HG02885 (cell line): ENCODE results near the gene NFATC3.

ENCODE experiments used
- ATAC-seq: cut with Tn5 transposase; IDR thresholded peaks from one replicate; pipeline ENCODE4 v1.9.1; 2021; ENCODE audit warnings: mild to moderate bottlenecking; ENCODE audit not compliant: unreplicated experiment, poor library complexity

NFATC3 gene

GRCh38 chr16:68072038-68072695 is 13.0 kb upstream of the NFATC3 start:
- ATAC-seq, result no peak

DNA sequence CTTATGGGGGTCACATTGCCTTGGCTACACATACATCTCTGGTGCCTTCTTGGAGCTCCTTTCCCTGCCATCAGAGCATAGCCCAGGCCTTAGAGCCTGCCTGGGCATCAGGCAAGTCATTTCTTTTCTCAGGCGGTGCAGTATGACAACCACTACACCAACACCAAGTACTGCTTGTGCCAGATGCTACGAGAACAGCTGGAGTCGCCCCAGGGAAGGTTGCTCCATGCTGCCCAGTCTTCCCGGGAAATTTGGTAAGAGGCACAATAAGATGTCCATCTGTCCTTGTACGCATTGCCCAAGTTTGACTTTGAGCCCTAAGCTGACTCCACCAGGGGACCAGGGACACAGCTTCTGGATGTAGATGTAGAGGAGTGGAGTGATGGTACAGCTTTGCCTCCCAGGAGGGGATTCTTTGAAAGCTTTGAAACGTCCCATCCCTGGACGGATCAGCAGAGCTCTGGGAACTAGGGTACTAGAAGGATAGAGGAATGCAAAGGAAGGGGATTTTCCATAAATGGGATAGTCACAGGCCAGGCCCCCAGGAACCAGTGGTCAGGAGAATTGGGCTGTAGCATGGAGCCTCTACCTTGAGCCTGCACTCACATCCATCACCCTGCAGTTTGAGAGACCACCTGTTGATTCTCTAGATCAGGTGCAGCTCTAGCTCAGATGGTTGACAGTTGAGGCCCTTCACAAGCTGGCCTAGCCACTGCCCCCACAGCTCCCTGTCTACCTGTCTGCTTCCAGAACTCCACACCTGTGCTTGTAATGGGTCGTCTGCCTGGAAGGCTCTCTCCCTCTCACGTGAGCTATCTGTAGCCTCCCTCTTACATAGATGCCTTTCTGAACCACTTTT is 11.0 kb upstream of the NFATC3 start:
- ATAC-seq, result no peak

DNA sequence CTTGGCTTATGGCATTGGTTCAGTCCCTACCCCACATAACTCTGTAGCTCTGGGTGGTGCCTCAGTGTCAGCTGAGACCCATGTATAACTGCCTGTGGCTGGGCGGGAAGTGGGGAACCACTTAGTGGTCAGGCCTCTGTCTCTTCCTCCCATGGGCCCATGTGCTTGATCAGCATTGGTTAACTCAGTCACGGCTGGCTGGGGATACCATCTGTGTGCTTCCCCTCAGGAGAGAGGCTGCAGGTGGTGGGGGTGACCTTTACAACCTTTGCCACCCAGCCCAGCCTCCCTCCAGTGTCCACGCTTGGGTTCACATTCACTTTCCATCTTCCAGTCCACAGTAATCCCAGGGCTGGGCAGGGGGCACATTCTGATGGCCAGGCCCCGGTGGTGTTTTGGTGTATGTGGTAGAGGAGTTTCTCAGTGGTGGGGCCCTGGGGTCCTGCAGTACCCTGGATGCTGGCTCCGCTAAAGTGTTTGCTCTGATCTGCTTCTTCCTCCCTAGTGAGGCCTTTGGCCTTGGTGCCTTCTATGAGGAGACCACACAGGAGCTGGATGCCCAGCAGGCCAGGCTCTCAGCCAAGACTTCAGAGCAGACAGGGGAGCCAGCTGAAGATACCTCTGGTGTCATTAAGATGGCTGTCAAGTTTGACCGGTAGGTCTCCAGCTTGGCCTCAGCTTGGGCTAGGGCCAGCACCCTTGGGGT is 10.2 kb upstream of the NFATC3 start:
- ATAC-seq, result peak; percentile 86

DNA sequence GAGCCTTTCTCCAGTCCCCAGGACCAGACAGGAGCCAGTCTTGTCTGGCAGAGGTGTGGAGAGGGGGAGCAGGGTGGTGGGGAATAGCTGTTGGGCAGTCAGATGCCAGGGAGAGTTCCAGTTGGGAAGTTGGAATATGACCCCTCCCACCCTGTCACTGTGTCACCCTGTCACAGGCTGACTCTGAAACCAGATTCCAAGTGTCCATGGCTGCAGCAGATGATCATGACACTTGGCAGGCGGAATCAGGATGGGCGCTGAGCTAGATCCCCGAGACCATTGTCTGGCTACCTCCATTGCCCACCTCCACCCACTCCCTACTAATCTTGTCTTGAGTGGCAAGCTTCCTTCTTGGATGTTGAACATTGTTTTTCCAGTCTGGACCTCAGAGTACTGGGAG is 9.2 kb upstream of the NFATC3 start:
- ATAC-seq, result no peak

- ATAC-seq, result no peak
These were observed 8.6 kb upstream of the NFATC3 start for GRCh38 chr16:68076560-68076959.

DNA sequence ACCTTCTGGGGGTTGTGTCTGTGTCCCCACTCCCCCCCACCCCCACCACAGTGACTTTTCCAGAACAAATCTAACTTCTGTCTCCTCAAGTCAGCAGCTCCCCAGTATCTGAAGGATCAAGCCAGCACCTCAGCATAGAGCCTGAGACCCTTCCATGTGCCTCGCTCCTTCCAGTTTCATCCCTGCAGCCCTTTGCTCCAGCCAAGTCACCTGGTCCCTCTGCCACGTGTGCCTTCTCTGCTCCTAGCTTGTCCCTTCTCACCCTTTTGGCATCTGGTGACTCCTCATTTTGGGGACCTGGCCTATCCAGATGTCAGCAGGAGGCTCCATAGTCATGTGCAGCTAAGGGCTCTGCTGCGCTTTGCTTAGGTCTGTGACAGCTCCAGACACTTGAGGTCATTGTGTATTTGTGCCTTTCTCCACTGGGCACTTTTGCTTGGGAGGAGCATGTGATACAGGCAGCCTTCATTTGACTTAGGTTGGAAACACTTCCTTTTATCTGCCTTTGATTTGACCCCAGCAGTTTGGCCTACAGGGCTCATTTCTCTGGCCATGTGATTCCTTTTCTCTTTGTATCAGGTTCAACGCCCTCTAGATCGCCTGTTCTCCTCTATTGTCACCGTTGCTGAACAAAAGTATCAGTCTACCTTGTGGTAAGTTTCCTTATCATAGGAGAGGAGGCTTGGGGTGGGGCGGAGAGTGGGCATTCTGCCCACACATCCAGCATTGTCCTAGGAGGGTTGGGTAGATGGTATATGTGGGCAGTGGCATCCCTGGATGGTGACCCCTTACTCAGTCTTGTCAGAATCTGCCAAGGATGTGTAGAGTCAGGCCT is 7.1 kb upstream of the NFATC3 start:
- ATAC-seq, result no peak

DNA sequence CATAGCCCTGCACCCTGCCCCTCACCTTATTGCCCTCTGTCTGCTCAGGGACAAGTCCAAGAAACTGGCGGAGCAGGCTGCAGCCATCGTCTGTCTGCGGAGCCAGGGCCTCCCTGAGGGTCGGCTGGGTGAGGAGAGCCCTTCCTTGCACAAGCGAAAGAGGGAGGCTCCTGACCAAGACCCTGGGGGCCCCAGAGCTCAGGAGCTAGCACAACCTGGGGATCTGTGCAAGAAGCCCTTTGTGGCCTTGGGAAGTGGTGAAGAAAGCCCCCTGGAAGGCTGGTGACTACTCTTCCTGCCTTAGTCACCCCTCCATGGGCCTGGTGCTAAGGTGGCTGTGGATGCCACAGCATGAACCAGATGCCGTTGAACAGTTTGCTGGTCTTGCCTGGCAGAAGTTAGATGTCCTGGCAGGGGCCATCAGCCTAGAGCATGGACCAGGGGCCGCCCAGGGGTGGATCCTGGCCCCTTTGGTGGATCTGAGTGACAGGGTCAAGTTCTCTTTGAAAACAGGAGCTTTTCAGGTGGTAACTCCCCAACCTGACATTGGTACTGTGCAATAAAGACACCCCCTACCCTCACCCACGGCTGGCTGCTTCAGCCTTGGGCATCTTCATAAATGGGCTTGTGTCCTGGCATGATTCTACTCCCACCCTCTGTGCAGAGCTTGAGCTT is 6.3 kb upstream of the NFATC3 start:
- no peak for ATAC-seq

DNA sequence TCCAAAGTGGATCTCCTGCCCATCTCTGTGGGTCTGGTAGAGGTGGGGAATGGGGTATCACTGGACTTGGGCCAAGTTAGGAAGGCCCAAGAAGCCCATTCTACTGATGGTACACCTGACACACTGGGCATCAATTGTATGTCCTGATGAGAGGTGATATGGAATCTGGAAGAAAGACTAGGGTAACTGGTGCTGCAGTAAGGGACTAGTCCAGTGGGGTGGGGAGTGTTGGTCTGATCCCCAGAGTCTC is 5.9 kb upstream of the NFATC3 start:
- no peak for ATAC-seq

GRCh38 chr16:68079626-68080344 is 5.4 kb upstream of the NFATC3 start:
- no peak for ATAC-seq

GRCh38 chr16:68081861-68082628 is 3.1 kb upstream of the NFATC3 start:
- ATAC-seq, result no peak

DNA sequence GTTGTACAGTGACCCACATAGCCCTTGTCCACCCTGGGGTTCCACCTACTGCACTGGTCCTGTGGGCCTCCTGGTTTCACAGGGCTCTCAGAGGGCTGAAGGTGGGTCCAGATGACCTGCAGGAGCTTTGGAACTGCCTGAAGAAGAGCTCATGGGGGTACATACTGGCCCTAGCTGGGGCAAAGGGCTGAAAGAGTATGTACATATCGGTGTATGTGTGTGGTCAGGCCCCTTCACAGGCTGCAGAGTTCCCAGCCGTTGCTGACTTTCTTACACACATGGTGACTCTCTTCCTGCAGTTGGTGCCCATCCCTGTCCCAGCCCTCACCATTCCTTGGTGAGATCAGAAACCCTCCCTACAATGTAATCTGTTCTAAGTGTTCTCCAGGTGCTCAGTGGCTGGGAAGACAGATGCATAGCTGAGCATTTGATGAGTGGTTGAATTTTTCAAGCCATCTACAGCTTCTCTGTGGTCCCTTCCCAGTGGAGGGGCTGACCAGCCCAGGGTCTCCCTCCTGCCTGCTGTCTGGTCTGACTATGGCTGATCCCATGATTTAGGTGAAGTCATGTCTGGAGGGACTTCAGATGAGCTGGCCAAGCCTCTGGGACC is 2.4 kb upstream of the NFATC3 start:
- ATAC-seq, result no peak

DNA sequence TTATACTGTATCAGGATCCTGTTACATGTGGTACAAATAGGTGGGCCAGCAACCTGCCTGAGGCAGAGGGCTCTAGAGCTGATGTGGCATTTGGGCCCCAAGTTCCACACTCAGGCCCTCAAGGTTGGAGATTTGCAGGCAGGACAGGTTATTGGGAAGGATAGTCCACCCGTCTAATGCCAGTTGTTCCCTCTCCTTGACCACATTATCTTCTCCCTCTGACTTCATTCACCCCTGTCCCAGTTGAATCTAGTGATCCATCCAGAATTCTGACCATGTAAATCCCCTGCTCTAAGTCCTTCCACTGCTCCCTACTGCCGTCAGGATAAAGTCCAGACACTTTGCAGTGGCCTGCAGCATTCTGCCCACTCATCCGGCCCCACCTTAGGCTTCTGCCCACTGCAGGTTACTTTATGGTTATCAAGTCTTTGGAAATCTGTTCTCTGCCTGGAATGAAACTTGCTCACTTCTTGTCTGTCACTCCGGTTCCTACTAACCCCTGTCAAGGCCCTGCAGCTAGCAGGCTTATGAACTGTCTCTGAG is 1.9 kb upstream of the NFATC3 start:
- no peak for ATAC-seq

GRCh38 chr16:68083861-68084503 is 1.2 kb upstream of the NFATC3 start:
- no peak for ATAC-seq

DNA sequence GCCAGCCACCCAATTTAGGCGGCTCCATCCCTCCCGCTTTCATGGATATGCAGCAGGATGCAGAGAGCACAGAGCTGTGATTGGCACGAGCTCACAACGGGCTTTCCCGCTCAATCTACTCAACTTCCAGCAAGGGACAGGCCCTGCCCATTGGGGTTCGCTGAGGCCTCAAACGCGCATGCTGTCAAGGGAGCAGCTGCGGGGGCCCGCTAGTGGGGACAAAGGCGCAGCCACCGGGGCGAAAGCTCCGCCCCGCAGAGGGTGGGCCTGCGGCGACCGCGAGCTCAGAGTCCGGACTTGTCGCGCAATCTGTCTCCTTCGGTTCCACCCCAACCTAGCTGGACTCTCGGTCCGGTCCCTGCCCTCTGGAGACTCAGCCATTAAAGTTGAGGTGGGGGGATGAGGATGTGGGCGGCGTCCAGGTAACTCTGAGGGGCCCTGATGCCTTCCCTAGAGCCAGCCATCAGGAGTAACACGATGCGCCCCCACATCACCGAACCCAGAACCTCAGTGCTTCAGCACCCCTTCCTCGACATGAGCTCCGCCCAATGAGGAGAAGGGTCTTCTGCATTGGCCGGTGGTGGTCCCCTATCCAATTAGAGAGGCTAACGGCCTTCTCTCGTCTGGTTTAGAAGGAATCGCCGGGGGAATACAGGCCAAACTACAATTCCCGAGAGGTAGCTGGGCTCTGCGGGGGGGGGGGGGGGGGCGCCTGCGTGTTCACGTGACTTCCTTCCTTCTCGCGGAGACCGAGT is 489 bp upstream of the NFATC3 start:
- ATAC-seq, result peak; percentile 59

DNA sequence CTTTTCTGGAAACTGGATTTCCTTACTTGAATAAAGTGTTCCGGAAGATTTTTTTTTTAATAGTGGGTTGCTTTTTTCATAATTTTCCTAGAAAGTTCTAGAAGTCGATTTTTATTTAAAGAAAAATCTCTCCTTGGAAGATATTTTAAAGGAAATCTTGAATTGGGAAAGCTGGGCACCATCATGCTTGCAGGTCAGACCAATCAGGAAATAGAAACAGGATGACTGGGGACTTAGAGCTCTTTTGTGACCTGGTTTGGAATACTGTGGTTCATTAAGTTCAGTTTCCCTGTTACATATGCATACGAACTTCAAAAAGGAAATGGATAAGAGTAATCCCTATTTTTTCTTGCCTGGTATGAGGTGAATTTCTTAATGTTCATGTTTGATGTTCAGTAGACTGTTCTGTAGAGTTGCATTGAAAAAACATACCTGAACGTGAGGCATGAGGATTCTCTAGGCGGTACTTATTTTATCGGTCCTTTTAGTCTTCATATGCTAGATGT is 1.2 kb downstream of the NFATC3 start:
- no peak for ATAC-seq

DNA sequence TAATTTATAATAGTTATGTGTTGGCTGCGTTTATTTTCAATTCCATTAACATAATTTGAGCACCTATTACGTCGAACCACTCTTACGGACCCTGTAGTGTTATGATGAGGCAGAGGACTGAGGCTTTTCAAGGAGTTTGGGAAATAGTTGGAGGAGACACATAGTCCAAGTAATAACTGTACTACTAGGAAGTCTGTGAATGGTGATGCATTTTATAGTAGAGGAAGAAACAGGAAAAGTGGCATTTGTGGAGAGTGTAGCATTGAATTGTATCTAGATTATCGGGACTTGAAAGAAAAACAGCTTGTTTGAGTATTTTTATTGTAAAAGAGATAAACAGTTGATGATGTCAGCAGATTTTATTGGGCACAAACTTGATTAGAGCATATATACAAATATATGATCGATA is 1.7 kb downstream of the NFATC3 start:
- ATAC-seq, result no peak

- ATAC-seq, result no peak
These were observed 2.5 kb downstream of the NFATC3 start for GRCh38 chr16:68087688-68088087.
